Breast epithelium (tissue), 4 donors: ENCODE measurements around the gene REXO1. TPM values are rescaled to one million over a fixed set of nuclear protein-coding genes. Genes with fewer than 3 reads are reported as not detected.

Experiments
- DNase-seq, 2 donors: peaks; one replicate each; pipeline ENCODE4 v3.0.0-alpha.2; 2019; ENCODE audit warnings: low spot score in 2 of 2
- H3K27ac ChIP-seq, 2 donors: fragments of 200-600 bp; sonication (generic) in 1 of 2; one replicate each; pipeline ENCODE4 v1.5.1; 2016 to 2019; ENCODE audit warnings: mild to moderate bottlenecking in 1 of 2
- H3K27me3 ChIP-seq, 2 donors: fragments of 200-600 bp; sonication (generic) in 1 of 2; one replicate each; pipeline versions ENCODE4 v1.5.1 to v1.6.0; 2017 to 2019; ENCODE audit warnings: control low read depth in 1 of 2, mild to moderate bottlenecking in 1 of 2
- H3K36me3 ChIP-seq: fragments of 200-600 bp; one replicate; pipeline ENCODE4 v1.5.1; 2019
- H3K4me1 ChIP-seq, 2 donors: fragments of 200-600 bp; sonication (generic); one replicate each; pipeline ENCODE4 v1.5.1; 2016 to 2019; ENCODE audit warnings: control low read depth in 1 of 2
- H3K4me3 ChIP-seq, 3 donors: fragments of 200-600 bp; sonication (generic); 1 replicate in 2 of 3; 2 replicates in 1 of 3; pipeline ENCODE4 v1.5.1; 2016 to 2019; ENCODE audit warnings: mild to moderate bottlenecking in 3 of 3, moderate library complexity in 2 of 3
- H3K9me3 ChIP-seq, 2 donors: fragments of 200-600 bp; sonication (generic) in 1 of 2; one replicate each; pipeline ENCODE4 v1.5.1; 2016 to 2019; ENCODE audit warnings: control low read depth in 1 of 2
- CTCF ChIP-seq, 3 donors: fragments of 450-650 bp; IDR thresholded peaks; one replicate each; pipeline ENCODE4 v1.5.1; 2016 to 2017; ENCODE audit warnings: antibody characterized with exemption in 3 of 3, mild to moderate bottlenecking in 3 of 3, moderate library complexity in 3 of 3
- POLR2A ChIP-seq: fragments of 450-650 bp; IDR thresholded peaks from one replicate; pipeline ENCODE4 v1.6.1; 2016; ENCODE audit warnings: antibody characterized with exemption, mild to moderate bottlenecking, moderate library complexity
- POLR2AphosphoS5 ChIP-seq, 3 donors: sonication (generic); formaldehyde crosslinking; IDR thresholded peaks; one replicate each; pipeline ENCODE4 v1.6.1; 2017; ENCODE audit warnings: antibody characterized with exemption in 3 of 3
- intact Hi-C: fragments of 100-400 bp; cut with DNase I; formaldehyde crosslinking; loops from one replicate; pipeline ENCODE4 v1.15.1; 2023; ENCODE audit warnings: low total_unique reads
- total RNA-seq, 3 donors: library from RNA; depleted of rRNA; stranded (reverse); fragments of >200 nt; gene quantifications; one replicate each; pipeline ENCODE4 v1.1.0, GENCODE V29; 2016

The REXO1 gene
- total RNA-seq, 3 donors from 2014 or later, result 10.4 to 25.2 (median 19.7) TPM

- H3K4me1 ChIP-seq, result peaks cover 0 to 6% of the 10 kb centered on the region in 2 donors
- peak overlapping the region; percentile 64 to 80 for H3K27ac ChIP-seq
- peaks cover under 1% of the 10 kb centered on the region for H3K36me3 ChIP-seq
- no peaks in the 10 kb centered on the region for H3K27me3 ChIP-seq
- no peak for TF ChIP-seq CTCF (IDR thresholded peaks at IDR 0.05)
- peak in 1 of 3 donors; percentile 67 for TF ChIP-seq POLR2AphosphoS5 (IDR thresholded peaks at IDR 0.05)
- intact Hi-C loops, result no loop called here
- peak overlapping the region; percentile 45 to 73 (median 59) for H3K4me3 ChIP-seq
- no peaks in the 10 kb centered on the region for H3K9me3 ChIP-seq
- peak; percentile 80 to 92 for DNase-seq
Measured at GRCh38 chr19:1811472-1811894, 36.8 kb downstream of the REXO1 start.

- DNase-seq, result no peak
- Histone ChIP-seq H3K4me1 (peaks cover 0 to 6% of the 10 kb centered on the region in 2 donors), H3K36me3 (no peaks in the 10 kb centered on the region), H3K27me3 (no peaks in the 10 kb centered on the region), H3K4me3 (no peak overlapping the region), H3K9me3 (no peaks in the 10 kb centered on the region), H3K27ac (peak overlapping the region; percentile 38 to 64)
- intact Hi-C loops, result no loop called here
- TF ChIP-seq POLR2AphosphoS5 (IDR thresholded peaks at IDR 0.05) (no peak), CTCF (IDR thresholded peaks at IDR 0.05) (no peak), POLR2A (no peak)
Measured at GRCh38 chr19:1810439-1811160, 37.7 kb downstream of the REXO1 start.

GRCh38 chr19:1809678-1810077 is 38.6 kb downstream of the REXO1 start:
- H3K27ac ChIP-seq, result peak overlapping the region in 1 of 2 donors; percentile 32
- H3K9me3 ChIP-seq, result no peaks in the 10 kb centered on the region
- no peak overlapping the region for H3K4me3 ChIP-seq
- no peaks in the 10 kb centered on the region for H3K27me3 ChIP-seq
- peaks cover 0 to 6% of the 10 kb centered on the region in 2 donors for H3K4me1 ChIP-seq
- no peak for DNase-seq
- H3K36me3 ChIP-seq, result no peaks in the 10 kb centered on the region
- TF ChIP-seq POLR2AphosphoS5 (IDR thresholded peaks at IDR 0.05) (no peak), CTCF (IDR thresholded peaks at IDR 0.05) (no peak), POLR2A (no peak)
- intact Hi-C loops, result no loop called here

GRCh38 chr19:1808395-1808731 is 39.9 kb downstream of the REXO1 start:
- intact Hi-C loops, result no loop called here
- H3K4me3 ChIP-seq, result no peak overlapping the region
- peaks cover 0 to 6% of the 10 kb centered on the region in 2 donors for H3K4me1 ChIP-seq
- DNase-seq, result no peak
- H3K27me3 ChIP-seq, result no peaks in the 10 kb centered on the region
- H3K27ac ChIP-seq, result no peak overlapping the region
- H3K9me3 ChIP-seq, result no peaks in the 10 kb centered on the region
- TF ChIP-seq CTCF (IDR thresholded peaks at IDR 0.05), result no peak
- TF ChIP-seq POLR2AphosphoS5 (IDR thresholded peaks at IDR 0.05), result no peak
- TF ChIP-seq POLR2A, result no peak
- no peaks in the 10 kb centered on the region for H3K36me3 ChIP-seq

- Histone ChIP-seq H3K27ac (no peak overlapping the region), H3K9me3 (no peaks in the 10 kb centered on the region), H3K27me3 (no peaks in the 10 kb centered on the region), H3K4me1 (peaks cover 0 to under 1% of the 10 kb centered on the region in 2 donors), H3K4me3 (no peak overlapping the region), H3K36me3 (no peaks in the 10 kb centered on the region)
- no peak for DNase-seq
- intact Hi-C loops, result no loop called here
- TF ChIP-seq POLR2AphosphoS5 (IDR thresholded peaks at IDR 0.05), result no peak
- TF ChIP-seq CTCF (IDR thresholded peaks at IDR 0.05), result no peak
- no peak for TF ChIP-seq POLR2A
Measured at GRCh38 chr19:1807695-1808394, 40.4 kb downstream of the REXO1 start.
